AG04450 (cell line): ENCODE measurements around the gene LCE2C. TPM values are rescaled to one million over a fixed set of nuclear protein-coding genes. Genes with fewer than 3 reads are reported as not detected.
"Not testable (repeated sequence)": the region's sequence is repeated elsewhere in the genome, so short reads cannot be mapped to it uniquely, and the experiment has no call there.

ENCODE experiments used
- CTCF ChIA-PET: fragments of 300-600, 350-600 bp; formaldehyde crosslinking; extraction: SDS; loops from one replicate; lab custom pipeline; 2022; ENCODE audit warnings: antibody characterized with exemption, inconsistent platforms; lab: Charles Lee
- POLR2A ChIA-PET: fragments of 350-600 bp; formaldehyde crosslinking; extraction: SDS; loops from one replicate; lab custom pipeline; 2021; ENCODE audit warnings: antibody characterized with exemption, inconsistent platforms; lab: Yijun Ruan, JAX
- DNase-seq: peaks from one replicate; pipeline ENCODE4 v3.0.0-alpha.2; 2011; ENCODE audit warnings: low read depth, low spot score
- H3K27ac ChIP-seq: one replicate; pipeline ENCODE4 v1.5.1; 2012; ENCODE audit warnings: low read depth, low read length, control low read depth
- H3K27me3 ChIP-seq: one replicate; pipeline ENCODE4 v1.6.0; 2012; ENCODE audit warnings: low read length; ENCODE audit not compliant: control insufficient read depth, insufficient read depth
- H3K4me3 ChIP-seq: 2 replicates; pipeline ENCODE4 v1.5.1; 2011; ENCODE audit warnings: mild to moderate bottlenecking, low read depth, low read length, control low read depth
- H3K9me3 ChIP-seq: 2 replicates; pipeline ENCODE4 v1.5.1; 2012; ENCODE audit warnings: low read length; ENCODE audit not compliant: control insufficient read depth, insufficient read depth
- polyA plus RNA-seq: library from polyadenylated mRNA; depleted of rRNA; stranded (reverse); fragments of >200 nt; gene quantifications from 2 replicates; pipeline ENCODE4 v1.2.3, GENCODE V29; 2011
- TF ChIP-seq, protein P1 (sequence below): IDR thresholded peaks from 2 replicates; pipeline ENCODE4 v1.5.1; 2011; ENCODE audit warnings: low read depth, low read length, control low read depth, inconsistent platforms

The LCE2C gene
- polyA plus RNA-seq, 1 experiment = not detected

DNA sequence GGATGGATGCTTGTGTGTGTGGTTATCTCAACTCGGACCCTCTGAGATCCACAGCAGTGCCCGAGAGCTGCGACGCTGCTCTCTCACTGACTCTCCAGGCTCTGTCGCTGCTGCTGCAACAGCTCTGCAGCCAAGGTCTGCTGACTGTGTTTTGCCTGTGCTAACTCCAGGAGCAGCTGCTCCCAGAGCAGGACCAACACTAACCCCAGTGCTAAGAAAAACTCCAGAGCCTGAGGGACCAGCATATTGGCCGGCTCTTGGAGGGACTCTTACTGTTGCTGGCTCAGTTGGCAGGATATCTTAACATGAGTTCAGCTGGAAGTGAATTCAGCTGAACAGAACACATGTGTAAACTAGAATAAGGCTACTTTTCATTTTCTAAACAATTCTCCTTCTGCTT, 4.4 kb downstream of the LCE2C start:
- DNase-seq = no peak
- Histone ChIP-seq H3K27ac (no peak overlapping the region), H3K9me3 (peaks cover 12% of the 10 kb centered on the region), H3K27me3 (no peaks in the 10 kb centered on the region), H3K4me3 (no peak overlapping the region)
- TF ChIP-seq, protein P1, sequence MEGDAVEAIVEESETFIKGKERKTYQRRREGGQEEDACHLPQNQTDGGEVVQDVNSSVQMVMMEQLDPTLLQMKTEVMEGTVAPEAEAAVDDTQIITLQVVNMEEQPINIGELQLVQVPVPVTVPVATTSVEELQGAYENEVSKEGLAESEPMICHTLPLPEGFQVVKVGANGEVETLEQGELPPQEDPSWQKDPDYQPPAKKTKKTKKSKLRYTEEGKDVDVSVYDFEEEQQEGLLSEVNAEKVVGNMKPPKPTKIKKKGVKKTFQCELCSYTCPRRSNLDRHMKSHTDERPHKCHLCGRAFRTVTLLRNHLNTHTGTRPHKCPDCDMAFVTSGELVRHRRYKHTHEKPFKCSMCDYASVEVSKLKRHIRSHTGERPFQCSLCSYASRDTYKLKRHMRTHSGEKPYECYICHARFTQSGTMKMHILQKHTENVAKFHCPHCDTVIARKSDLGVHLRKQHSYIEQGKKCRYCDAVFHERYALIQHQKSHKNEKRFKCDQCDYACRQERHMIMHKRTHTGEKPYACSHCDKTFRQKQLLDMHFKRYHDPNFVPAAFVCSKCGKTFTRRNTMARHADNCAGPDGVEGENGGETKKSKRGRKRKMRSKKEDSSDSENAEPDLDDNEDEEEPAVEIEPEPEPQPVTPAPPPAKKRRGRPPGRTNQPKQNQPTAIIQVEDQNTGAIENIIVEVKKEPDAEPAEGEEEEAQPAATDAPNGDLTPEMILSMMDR = no peak
- ChIA-PET POLR2A (no interaction called here), CTCF (no interaction called here)

DNA sequence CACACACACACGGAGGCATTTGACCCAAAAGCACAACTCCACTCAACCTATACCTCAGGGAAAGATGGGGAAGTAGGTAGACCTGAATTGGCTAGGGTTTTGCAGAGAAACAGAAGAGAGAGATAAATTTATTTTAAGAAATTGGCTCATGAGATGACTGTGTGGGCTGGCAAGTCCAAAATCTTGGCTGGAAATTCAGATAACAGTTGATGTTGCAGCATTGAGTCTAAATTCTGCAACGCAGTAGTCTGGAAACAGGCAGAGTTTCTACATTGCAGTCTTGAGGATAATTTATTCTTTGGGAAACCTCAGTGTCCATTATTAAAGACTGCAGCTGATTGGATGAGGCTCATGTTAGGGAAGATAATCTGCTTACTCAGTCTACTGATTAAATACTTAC, 6.5 kb downstream of the LCE2C start:
- Histone ChIP-seq H3K9me3 (peaks cover 8% of the 10 kb centered on the region), H3K27ac (no peak overlapping the region), H3K27me3 (no peaks in the 10 kb centered on the region), H3K4me3 (no peak overlapping the region)
- POLR2A ChIA-PET = no interaction called here
- DNase-seq = no peak
- TF ChIP-seq, protein P1 = no peak
- CTCF ChIA-PET = no interaction called here

DNA sequence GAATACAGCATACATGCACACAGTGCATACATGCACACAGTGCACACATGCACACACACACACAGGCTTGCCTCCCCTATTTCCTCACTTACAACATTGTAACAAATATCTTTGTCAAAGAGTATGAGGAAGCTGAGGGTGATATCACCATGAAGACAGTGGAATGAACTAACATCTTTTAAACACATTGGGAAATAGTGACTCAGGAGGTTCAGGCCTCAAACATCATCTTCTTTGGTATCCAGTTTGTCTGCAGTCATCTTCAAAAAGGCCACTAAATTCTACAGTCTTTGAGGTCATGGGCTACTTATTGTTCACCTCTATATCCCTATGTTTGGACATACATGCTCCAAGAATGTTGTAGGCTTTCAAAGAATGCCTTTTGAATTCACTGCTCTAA, 8.8 kb downstream of the LCE2C start:
- TF ChIP-seq, protein P1 = no peak
- peaks cover 11% of the 10 kb centered on the region for H3K9me3 ChIP-seq
- DNase-seq = no peak
- no peak overlapping the region for H3K27ac ChIP-seq
- no peak overlapping the region for H3K4me3 ChIP-seq
- no peaks in the 10 kb centered on the region for H3K27me3 ChIP-seq
- POLR2A ChIA-PET = no interaction called here
- CTCF ChIA-PET = no interaction called here

DNA sequence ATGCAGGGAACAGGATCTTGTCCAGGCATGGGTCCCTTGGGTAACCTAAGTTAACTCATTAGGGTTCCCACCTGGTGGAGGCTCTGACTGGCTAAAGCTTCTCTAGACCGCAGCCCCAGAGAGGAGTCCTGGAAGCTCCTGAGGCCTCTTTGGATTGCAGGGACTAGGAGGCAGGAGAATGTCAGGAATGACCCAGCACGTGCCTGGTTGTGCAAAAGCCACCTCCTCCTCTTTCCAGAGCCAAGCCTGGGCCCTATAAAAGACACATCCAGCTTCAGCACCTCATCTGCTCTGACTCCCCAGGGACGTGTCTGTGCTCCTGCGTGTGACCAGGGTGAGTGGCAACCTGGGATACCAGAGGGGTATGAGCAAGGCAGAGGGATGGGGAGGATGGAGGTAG, 10.7 kb downstream of the LCE2C start, which contains the start of gene LCE2B:
Gene LCE2B (plus strand): TSS at position 301 of the 400 bp plus-strand sequence. CDS start 721 bp downstream, outside the sequence.
- H3K4me3 ChIP-seq, CTCF ChIA-PET, H3K27me3 ChIP-seq, DNase-seq, POLR2A ChIA-PET, H3K9me3 ChIP-seq, H3K27ac ChIP-seq: not testable (repeated sequence)

DNA sequence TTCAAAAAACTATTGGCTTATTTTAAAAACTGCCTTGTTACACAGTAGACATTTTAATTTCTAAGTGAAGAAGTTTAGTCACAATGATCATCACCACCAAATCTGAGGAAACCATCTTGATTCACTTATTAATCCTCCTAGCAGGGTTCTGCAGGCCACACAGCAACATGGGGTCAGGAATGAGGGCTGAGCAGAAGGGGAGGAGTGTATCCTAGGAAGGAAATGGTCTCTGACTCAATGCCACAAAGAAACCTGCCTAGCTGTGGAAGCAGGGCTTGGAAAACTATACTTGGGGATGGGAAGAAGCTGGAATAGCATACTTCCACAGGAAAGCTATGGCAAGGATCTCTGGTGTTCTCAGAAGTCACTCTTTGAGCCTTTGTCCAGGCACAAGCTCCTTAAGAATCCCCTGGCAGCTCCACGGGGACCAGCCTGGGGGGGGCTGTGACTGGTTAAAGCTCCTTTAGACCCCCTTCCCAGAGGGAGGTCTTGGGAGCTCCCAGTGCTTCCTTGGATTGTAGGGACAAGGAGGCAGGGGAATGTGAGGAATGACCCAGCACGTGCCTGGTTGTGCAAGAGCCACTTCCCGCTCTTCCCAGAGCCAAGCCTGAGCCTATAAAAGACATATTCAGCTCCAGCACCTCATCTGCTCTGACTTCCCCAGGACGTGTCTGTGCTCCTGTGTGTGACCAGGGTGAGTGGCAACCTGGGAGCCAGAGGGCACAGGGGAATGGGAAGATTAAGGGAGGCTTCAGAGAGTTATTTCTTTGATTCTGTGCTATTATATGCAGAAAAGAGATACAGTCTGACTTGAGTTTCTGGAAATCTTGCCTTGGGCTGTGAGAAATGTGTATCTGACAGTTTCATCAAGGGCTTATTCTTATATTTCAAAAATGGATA, 22.9 kb downstream of the LCE2C start, which contains the start of gene LCE2A:
Gene LCE2A (plus strand): TSS at position 645 of the 900 bp plus-strand sequence. CDS start 557 bp downstream, outside the sequence.
- TF ChIP-seq, protein P1 = no peak
- ChIA-PET POLR2A (no interaction called here), CTCF (no interaction called here)
- DNase-seq = no peak
- H3K4me3 ChIP-seq = no peak within 1 kb of the TSS
- H3K9me3 ChIP-seq = peaks cover 8% of the 10 kb centered on the region
- H3K27me3 ChIP-seq = no peaks in the 10 kb centered on the region
- H3K27ac ChIP-seq = no peak within 1 kb of the TSS
